HG02938 (cell line): ENCODE measurements around the gene LRPAP1.

Source experiments
- ATAC-seq: cut with Tn5 transposase; IDR thresholded peaks from one replicate; pipeline ENCODE4 v1.9.1; 2021; ENCODE audit warnings: mild to moderate bottlenecking, moderate library complexity; ENCODE audit not compliant: unreplicated experiment

The LRPAP1 gene

GRCh38 chr4:3532751-3533422 is 665 bp upstream of the LRPAP1 start:
- peak; percentile 39 for ATAC-seq

- no peak for ATAC-seq
These were observed 824 bp downstream of the LRPAP1 start for GRCh38 chr4:3531318-3531878.

GRCh38 chr4:3530663-3531254 is 1.5 kb downstream of the LRPAP1 start:
- ATAC-seq: no peak

- no peak for ATAC-seq
These were observed 2.2 kb downstream of the LRPAP1 start for GRCh38 chr4:3530051-3530450.

GRCh38 chr4:3529363-3529762 is 2.9 kb downstream of the LRPAP1 start:
- no peak for ATAC-seq

- no peak for ATAC-seq
These were observed 4.0 kb downstream of the LRPAP1 start for GRCh38 chr4:3527914-3528876.

GRCh38 chr4:3527101-3527913 is 4.9 kb downstream of the LRPAP1 start:
- no peak for ATAC-seq

- no peak for ATAC-seq
These were observed 5.8 kb downstream of the LRPAP1 start for GRCh38 chr4:3526456-3526855.

GRCh38 chr4:3525532-3526430 is 6.4 kb downstream of the LRPAP1 start:
- ATAC-seq: no peak

- ATAC-seq: no peak
These were observed 7.3 kb downstream of the LRPAP1 start for GRCh38 chr4:3524920-3525319.

- no peak for ATAC-seq
These were observed 7.9 kb downstream of the LRPAP1 start for GRCh38 chr4:3524349-3524748.

- no peak for ATAC-seq
These were observed 8.5 kb downstream of the LRPAP1 start for GRCh38 chr4:3523628-3524221.

GRCh38 chr4:3523146-3523627 is 9.0 kb downstream of the LRPAP1 start:
- ATAC-seq: no peak

- no peak for ATAC-seq
These were observed 9.6 kb downstream of the LRPAP1 start for GRCh38 chr4:3522651-3523050.

- no peak for ATAC-seq
These were observed 9.9 kb downstream of the LRPAP1 start for GRCh38 chr4:3522326-3522640.

GRCh38 chr4:3521621-3522325 is 10.4 kb downstream of the LRPAP1 start:
- ATAC-seq: no peak

- no peak for ATAC-seq
These were observed 11.2 kb downstream of the LRPAP1 start for GRCh38 chr4:3520796-3521600.

GRCh38 chr4:3520276-3520675 is 11.9 kb downstream of the LRPAP1 start:
- ATAC-seq: no peak
